GM03348 (cell line): ENCODE data around the gene KSR1.
A peak's percentile ranks its signal among the peaks of the same experiment; 100 is the strongest.

ENCODE experiments used
- DNase-seq: peaks from one replicate; pipeline ENCODE4 v3.0.0; 2012; ENCODE audit warnings: low spot score

KSR1 gene

GRCh38 chr17:27535178-27535928, 79.1 kb downstream of the KSR1 start:
- no peak for DNase-seq

- peak; percentile 19 for DNase-seq
Measured at GRCh38 chr17:27535975-27536374, 79.7 kb downstream of the KSR1 start.

GRCh38 chr17:27536781-27537180, 80.5 kb downstream of the KSR1 start:
- DNase-seq: no peak

GRCh38 chr17:27538156-27538955, 82.1 kb downstream of the KSR1 start:
- DNase-seq: no peak

GRCh38 chr17:27539152-27539551, 82.9 kb downstream of the KSR1 start:
- no peak for DNase-seq

GRCh38 chr17:27539794-27540317, 83.6 kb downstream of the KSR1 start:
- DNase-seq: no peak

GRCh38 chr17:27540318-27541101, 84.3 kb downstream of the KSR1 start:
- peak; percentile 88 for DNase-seq

GRCh38 chr17:27541301-27542023, 85.2 kb downstream of the KSR1 start:
- no peak for DNase-seq

- DNase-seq: no peak
Measured at GRCh38 chr17:27542841-27543463, 86.7 kb downstream of the KSR1 start.

- DNase-seq: no peak
Measured at GRCh38 chr17:27543464-27543856, 87.2 kb downstream of the KSR1 start.

GRCh38 chr17:27543958-27544349, 87.7 kb downstream of the KSR1 start:
- DNase-seq: no peak

GRCh38 chr17:27544350-27545131, 88.3 kb downstream of the KSR1 start:
- no peak for DNase-seq

- no peak for DNase-seq
Measured at GRCh38 chr17:27545562-27546229, 89.4 kb downstream of the KSR1 start.

GRCh38 chr17:27546624-27547300, 90.5 kb downstream of the KSR1 start:
- no peak for DNase-seq

GRCh38 chr17:27547301-27547683, 91.0 kb downstream of the KSR1 start:
- DNase-seq: no peak

GRCh38 chr17:27548369-27548768, 92.1 kb downstream of the KSR1 start:
- no peak for DNase-seq

- no peak for DNase-seq
Measured at GRCh38 chr17:27549251-27549893, 93.1 kb downstream of the KSR1 start.

GRCh38 chr17:27550291-27550930, 94.2 kb downstream of the KSR1 start:
- no peak for DNase-seq
